Esophagus mucosa (tissue), 1 donor: ENCODE measurements around the gene PAX1. TPM values are rescaled to one million over a fixed set of nuclear protein-coding genes. Genes with fewer than 3 reads are reported as not detected.

Experiments
- ATAC-seq: fragments of 200-7000 bp; cut with Tn5 transposase; one replicate; pipeline ENCODE4 v1.9.1; 2020
- total RNA-seq: library from RNA; stranded (reverse); gene quantifications from one replicate; pipeline ENCODE4 v1.2.4, GENCODE V29; 2023
- donor health status: DM: yes; HTN: yes; CAD: no.

The PAX1 gene
- total RNA-seq, 1 donor from 2014 or later: not detected

DNA sequence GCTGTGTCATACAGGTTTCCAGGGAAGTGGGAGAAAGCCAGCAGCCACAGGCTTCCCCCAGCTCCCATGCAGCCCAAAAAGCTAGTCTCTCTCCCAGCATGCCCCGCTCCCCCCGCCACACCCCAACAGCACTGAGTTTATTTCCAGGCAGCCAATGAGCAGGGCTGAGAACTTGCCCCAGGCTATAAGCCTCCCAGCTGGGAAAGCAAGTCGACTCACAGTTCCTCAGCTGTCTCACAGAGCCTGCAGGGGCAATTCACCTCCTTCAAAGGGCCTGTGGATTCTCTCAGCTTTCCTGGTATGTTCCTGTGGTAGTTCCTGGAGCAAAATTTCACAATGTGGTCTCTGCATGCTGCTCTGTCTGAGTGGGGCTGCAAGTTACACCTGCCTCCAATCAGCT is 34.2 kb downstream of the PAX1 start:
- no peak for ATAC-seq

DNA sequence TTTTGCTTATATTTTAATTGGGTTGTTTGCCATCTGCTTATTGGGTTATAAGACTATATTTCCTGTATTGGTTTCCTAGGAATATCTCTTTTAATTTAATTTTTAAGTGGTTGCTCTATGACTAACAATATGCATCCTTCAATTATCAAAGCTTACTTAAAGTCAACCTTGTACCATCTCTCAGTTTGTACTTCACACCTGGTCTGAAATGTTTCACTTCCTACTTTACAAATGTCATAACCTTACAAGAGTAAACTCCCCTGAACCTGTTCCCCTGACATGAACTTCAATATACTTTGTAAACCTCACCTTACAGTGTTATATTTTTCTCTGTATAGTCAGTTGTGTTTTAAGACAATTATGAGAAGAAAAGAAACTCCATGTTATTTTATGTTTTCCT is 35.8 kb downstream of the PAX1 start:
- no peak for ATAC-seq

DNA sequence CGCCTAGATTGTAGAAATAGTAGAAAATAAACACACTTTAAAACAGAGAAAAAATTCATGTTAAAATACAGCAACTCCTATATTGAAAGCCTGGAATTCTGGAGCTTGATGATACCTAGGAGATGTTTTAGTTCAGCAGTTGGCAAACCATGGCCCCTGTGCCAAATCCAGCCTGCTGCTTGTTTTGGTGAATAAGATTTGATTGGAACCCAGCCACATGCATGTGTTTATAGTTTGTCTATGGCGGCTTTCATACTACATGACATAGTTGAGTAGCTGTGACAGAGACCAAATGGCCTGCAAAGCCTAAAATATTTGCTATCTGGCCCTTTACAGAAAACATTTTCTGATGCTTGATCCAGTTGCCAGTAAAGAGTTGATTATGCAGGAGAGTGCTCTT is 57.2 kb downstream of the PAX1 start:
- ATAC-seq: no peak

DNA sequence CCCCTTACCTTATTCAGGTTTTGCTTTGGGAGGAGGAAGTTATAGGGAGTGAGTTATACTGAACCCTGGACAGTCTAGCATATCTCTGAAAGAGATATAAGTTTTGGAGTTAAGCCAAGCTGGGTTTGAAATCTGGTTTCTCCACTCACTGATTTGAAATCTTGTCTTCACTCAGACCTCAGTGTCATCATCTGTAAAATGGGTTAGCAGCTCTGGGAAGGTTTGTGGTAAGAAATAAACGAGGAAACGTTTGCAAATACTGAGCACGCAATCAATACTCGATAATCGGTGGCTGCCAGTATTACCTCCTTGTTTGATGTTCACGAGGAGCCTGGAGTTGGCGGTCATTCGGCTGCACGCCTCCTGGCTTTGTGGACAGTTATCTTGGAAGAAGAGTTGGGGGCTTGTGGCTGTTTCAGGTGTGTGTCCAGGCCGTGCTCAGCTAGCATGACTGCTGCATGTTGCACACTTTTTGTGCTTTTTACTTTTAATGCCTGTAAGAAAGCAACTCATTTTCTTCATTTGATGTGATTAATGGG is 61.8 kb downstream of the PAX1 start:
- ATAC-seq: no peak

DNA sequence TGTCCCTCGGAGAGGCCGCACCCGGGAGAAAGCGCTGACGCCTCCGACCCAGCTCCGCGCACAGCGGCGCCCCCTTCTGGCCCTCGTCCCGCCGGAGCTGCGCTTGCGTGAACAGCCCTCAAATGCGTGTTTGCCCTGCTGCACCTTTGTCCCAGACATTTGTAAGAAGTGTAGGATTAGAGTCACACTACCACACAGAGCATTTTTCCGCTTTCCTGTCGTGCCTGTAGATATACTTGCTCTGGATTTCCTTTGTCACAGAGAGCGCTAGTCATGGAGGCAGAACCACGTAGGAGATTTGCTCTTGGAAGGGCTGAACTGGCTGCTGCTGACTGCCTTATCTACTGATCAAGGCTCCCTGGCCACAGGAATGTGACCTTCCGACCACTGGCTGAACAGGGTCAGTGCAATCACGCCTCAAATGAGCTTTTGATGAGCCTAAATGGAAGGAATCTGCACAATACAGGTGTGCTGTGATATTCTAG is 62.3 kb downstream of the PAX1 start:
- no peak for ATAC-seq

Other genes with a start within 250 kb of the PAX1 start
- gene NKX2-2, start 191.6 kb upstream of the PAX1 start, total RNA-seq: not detected